Astrocyte (in vitro differentiated cells and primary cell): Measurements from ENCODE around the gene ARAP1. TPM values are rescaled to one million over a fixed set of nuclear protein-coding genes. Genes with fewer than 3 reads are reported as not detected.
A peak's percentile ranks its signal among the peaks of the same experiment; 100 is the strongest.

ENCODE experiments used
- DNase-seq: peaks from one replicate; pipeline ENCODE4 v3.0.0-alpha.2; 2010; ENCODE audit warnings: low read depth
- FAIRE-seq: peaks from 2 replicates; lab custom pipeline; 2011; peaks lifted over from hg19 to GRCh38; lab: Jason Lieb, UNC
- H2AFZ ChIP-seq: 2 replicates; pipeline ENCODE4 v1.6.0; 2012; ENCODE audit warnings: low read depth, low read length, inconsistent platforms
- H3K27ac ChIP-seq: 2 replicates; pipeline ENCODE4 v1.5.1; 2011; ENCODE audit warnings: low read depth, low read length, inconsistent platforms
- H3K27me3 ChIP-seq: 2 replicates; pipeline ENCODE4 v1.6.0; 2011; ENCODE audit warnings: low read length, inconsistent platforms; ENCODE audit not compliant: insufficient read depth
- H3K36me3 ChIP-seq: 2 replicates; pipeline ENCODE4 v1.5.1; 2011; ENCODE audit warnings: low read length, inconsistent platforms; ENCODE audit not compliant: insufficient read depth
- H3K4me1 ChIP-seq: 2 replicates; pipeline ENCODE4 v1.5.1; 2011; ENCODE audit warnings: low read length, inconsistent platforms; ENCODE audit not compliant: insufficient read depth
- H3K4me2 ChIP-seq: 2 replicates; pipeline ENCODE4 v1.6.0; 2012; ENCODE audit warnings: low read length, inconsistent platforms
- H3K4me3 ChIP-seq: 2 replicates; pipeline ENCODE4 v1.5.1; 2011; ENCODE audit warnings: low read depth, mild to moderate bottlenecking, low read length, inconsistent platforms; ENCODE audit not compliant: insufficient read depth
- H3K79me2 ChIP-seq: 2 replicates; pipeline ENCODE4 v1.6.0; 2012; ENCODE audit warnings: mild to moderate bottlenecking, low read length, inconsistent platforms; ENCODE audit not compliant: insufficient read depth
- H3K9ac ChIP-seq: 2 replicates; pipeline ENCODE4 v1.6.0; 2012; ENCODE audit warnings: mild to moderate bottlenecking, low read length, inconsistent platforms
- H3K9me3 ChIP-seq: 2 replicates; pipeline ENCODE4 v1.5.1; 2012; ENCODE audit warnings: low read depth, mild to moderate bottlenecking, low read length, inconsistent platforms; ENCODE audit not compliant: insufficient read depth
- H4K20me1 ChIP-seq: 2 replicates; pipeline ENCODE4 v1.6.0; 2012; ENCODE audit warnings: low read length, inconsistent platforms; ENCODE audit not compliant: insufficient read depth
- H3K27ac Mint-ChIP-seq: one replicate; pipeline ENCODE4 v1.8.0; 2021; ENCODE audit warnings: mild to moderate bottlenecking, mixed read lengths; ENCODE audit not compliant: unreplicated experiment
- H3K27me3 Mint-ChIP-seq: one replicate; pipeline ENCODE4 v1.8.0; 2021; ENCODE audit warnings: low read depth, mixed read lengths; ENCODE audit not compliant: unreplicated experiment
- H3K36me3 Mint-ChIP-seq: one replicate; pipeline ENCODE4 v1.8.0; 2021; ENCODE audit warnings: low read depth, mixed read lengths; ENCODE audit not compliant: unreplicated experiment
- H3K4me1 Mint-ChIP-seq: one replicate; pipeline ENCODE4 v1.8.0; 2021; ENCODE audit warnings: low read depth, mixed read lengths; ENCODE audit not compliant: unreplicated experiment
- H3K4me3 Mint-ChIP-seq: one replicate; pipeline ENCODE4 v1.8.0; 2021; ENCODE audit warnings: mild to moderate bottlenecking, moderate library complexity, mixed read lengths; ENCODE audit not compliant: unreplicated experiment
- H3K9me3 Mint-ChIP-seq: one replicate; pipeline ENCODE4 v1.8.0; 2021; ENCODE audit warnings: mild to moderate bottlenecking, mixed read lengths; ENCODE audit not compliant: unreplicated experiment
- EZH2 ChIP-seq: IDR thresholded peaks from 2 replicates; pipeline ENCODE4 v1.6.1; 2012; ENCODE audit warnings: mild to moderate bottlenecking, low read length, inconsistent platforms; ENCODE audit not compliant: insufficient read depth
- total RNA-seq: library from RNA; stranded (reverse); gene quantifications from 2 replicates; pipeline ENCODE4 v1.2.1, GENCODE V29; 2021
- TF ChIP-seq, protein P1 (sequence below): IDR thresholded peaks from 2 replicates; pipeline ENCODE4 v1.5.1; 2011; ENCODE audit warnings: low read depth, mild to moderate bottlenecking, inconsistent platforms, low read length, moderate library complexity; ENCODE audit not compliant: insufficient read depth

The ARAP1 gene
- total RNA-seq, 1 donor from 2014 or later: 31.9 TPM

DNA sequence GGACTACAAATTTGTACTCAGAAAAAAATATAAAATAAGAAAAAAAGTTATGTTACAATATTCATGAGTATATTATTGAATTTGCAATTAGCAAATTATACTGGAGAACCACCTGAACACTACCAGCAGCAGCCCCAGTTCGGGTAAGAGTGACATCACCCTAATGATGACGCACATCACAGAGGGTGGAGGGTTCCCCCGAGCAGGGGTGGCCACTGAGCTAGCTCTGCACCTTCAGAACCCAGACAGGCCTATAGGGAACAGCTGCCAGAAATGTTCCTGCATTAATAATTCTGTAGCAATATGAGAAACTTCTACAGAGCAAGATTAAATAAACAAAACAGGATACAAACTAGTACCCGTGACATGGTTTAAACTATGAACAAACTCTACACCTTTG lies 17.5 kb upstream of the ARAP1 start:
- Histone ChIP-seq H4K20me1 (no peaks in the 10 kb centered on the region), H3K27me3 (no peaks in the 10 kb centered on the region), H2AFZ (no peak overlapping the region), H3K79me2 (no peaks in the 10 kb centered on the region), H3K4me1 (peaks cover 30% of the 10 kb centered on the region), H3K9ac (no peak overlapping the region), H3K36me3 (no peaks in the 10 kb centered on the region), H3K9me3 (no peaks in the 10 kb centered on the region), H3K4me3 (no peak overlapping the region), H3K4me2 (no peak overlapping the region), H3K27ac (no peak overlapping the region)
- Mint-ChIP-seq H3K4me1 (peaks cover 40% of the 10 kb centered on the region), H3K27ac (no peak overlapping the region), H3K9me3 (no peaks in the 10 kb centered on the region), H3K27me3 (peaks cover 3% of the 10 kb centered on the region), H3K4me3 (no peak overlapping the region), H3K36me3 (no peaks in the 10 kb centered on the region)
- FAIRE-seq: no peak
- TF ChIP-seq, protein P1, sequence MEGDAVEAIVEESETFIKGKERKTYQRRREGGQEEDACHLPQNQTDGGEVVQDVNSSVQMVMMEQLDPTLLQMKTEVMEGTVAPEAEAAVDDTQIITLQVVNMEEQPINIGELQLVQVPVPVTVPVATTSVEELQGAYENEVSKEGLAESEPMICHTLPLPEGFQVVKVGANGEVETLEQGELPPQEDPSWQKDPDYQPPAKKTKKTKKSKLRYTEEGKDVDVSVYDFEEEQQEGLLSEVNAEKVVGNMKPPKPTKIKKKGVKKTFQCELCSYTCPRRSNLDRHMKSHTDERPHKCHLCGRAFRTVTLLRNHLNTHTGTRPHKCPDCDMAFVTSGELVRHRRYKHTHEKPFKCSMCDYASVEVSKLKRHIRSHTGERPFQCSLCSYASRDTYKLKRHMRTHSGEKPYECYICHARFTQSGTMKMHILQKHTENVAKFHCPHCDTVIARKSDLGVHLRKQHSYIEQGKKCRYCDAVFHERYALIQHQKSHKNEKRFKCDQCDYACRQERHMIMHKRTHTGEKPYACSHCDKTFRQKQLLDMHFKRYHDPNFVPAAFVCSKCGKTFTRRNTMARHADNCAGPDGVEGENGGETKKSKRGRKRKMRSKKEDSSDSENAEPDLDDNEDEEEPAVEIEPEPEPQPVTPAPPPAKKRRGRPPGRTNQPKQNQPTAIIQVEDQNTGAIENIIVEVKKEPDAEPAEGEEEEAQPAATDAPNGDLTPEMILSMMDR: no peak
- no peak for TF ChIP-seq EZH2
- DNase-seq: no peak

DNA sequence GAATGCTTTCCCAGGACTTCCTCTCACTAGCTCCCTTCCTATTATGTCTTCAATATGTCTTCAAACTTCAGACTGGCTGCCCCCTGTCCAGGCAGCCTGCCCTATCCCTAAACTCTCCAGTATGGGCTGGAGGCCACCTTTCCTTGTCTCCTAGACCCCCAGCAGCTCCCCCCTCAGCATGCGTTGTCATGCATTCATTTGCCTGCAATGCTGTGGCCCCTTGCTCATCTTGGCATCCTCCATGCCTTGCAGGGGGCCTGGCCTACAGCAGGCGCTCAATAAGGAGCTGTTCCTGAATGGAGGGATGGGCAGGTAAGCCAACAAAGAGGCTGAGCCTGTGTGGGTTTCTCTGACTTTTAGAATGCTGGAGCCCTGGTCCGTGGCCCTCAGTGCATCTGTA lies 16.4 kb upstream of the ARAP1 start:
- H3K9ac ChIP-seq: no peak overlapping the region
- H3K36me3 Mint-ChIP-seq: no peaks in the 10 kb centered on the region
- no peak overlapping the region for H3K4me2 ChIP-seq
- no peaks in the 10 kb centered on the region for H3K9me3 Mint-ChIP-seq
- no peak overlapping the region for H3K27ac ChIP-seq
- H3K27me3 Mint-ChIP-seq: peaks cover 3% of the 10 kb centered on the region
- H3K9me3 ChIP-seq: no peaks in the 10 kb centered on the region
- H3K27ac Mint-ChIP-seq: peak overlapping the region; percentile 2
- no peaks in the 10 kb centered on the region for H4K20me1 ChIP-seq
- no peaks in the 10 kb centered on the region for H3K27me3 ChIP-seq
- no peaks in the 10 kb centered on the region for H3K36me3 ChIP-seq
- no peaks in the 10 kb centered on the region for H3K79me2 ChIP-seq
- DNase-seq: no peak
- FAIRE-seq: no peak
- no peak overlapping the region for H3K4me3 Mint-ChIP-seq
- no peak overlapping the region for H2AFZ ChIP-seq
- peaks cover 35% of the 10 kb centered on the region for H3K4me1 Mint-ChIP-seq
- TF ChIP-seq EZH2: no peak
- TF ChIP-seq, protein P1: no peak
- H3K4me1 ChIP-seq: peaks cover 27% of the 10 kb centered on the region
- H3K4me3 ChIP-seq: no peak overlapping the region

DNA sequence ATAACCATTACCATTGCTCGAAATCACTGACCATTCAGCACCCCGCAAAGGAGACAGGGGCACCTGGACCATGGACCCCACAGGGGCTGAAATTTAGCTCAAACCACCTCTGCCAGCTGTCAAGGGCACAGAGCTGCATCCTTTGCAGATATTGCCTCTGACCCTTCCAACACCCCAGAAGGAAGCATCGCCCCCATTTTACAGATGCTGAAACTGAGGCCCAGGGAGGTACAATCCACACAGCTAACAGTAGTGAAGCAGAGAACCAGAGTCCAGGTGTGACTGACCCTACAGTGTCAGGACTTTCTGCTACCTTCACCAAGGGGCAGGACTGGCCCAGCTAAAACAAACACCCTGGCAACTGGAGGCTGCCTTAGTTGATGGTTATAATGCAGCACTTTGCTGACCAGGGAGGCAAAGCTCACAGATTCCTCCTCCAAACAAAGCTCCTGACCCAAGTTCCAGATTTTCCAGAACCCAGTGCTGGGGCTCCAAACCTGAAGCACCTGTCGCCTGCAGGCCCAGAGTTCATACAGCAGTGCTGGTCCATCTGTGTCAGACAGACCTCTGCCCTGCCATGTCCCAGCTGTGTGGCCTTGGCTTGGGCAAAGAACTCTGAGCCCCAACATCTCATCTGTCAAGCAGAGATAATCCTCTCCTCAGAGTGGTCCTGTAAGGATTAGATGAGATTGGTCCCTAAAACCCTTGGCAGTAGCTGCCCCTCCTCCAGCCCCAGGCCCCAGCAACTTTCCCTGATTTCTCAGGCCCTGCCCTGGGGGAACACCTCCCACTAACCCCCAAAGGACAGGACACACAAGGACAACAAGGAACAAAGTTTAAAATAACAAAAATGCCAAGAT lies 15.2 kb upstream of the ARAP1 start:
- Histone ChIP-seq H3K27me3 (no peaks in the 10 kb centered on the region), H3K27ac (no peak overlapping the region), H3K36me3 (no peaks in the 10 kb centered on the region), H3K9ac (no peak overlapping the region), H4K20me1 (no peaks in the 10 kb centered on the region), H3K79me2 (no peaks in the 10 kb centered on the region), H3K4me2 (no peak overlapping the region), H3K9me3 (no peaks in the 10 kb centered on the region), H2AFZ (no peak overlapping the region), H3K4me1 (peaks cover 15% of the 10 kb centered on the region), H3K4me3 (no peak overlapping the region)
- TF ChIP-seq, protein P1: no peak
- no peak for TF ChIP-seq EZH2
- H3K27ac Mint-ChIP-seq: no peak overlapping the region
- H3K27me3 Mint-ChIP-seq: peaks cover 3% of the 10 kb centered on the region
- peaks cover 25% of the 10 kb centered on the region for H3K4me1 Mint-ChIP-seq
- H3K4me3 Mint-ChIP-seq: no peak overlapping the region
- no peak for FAIRE-seq
- DNase-seq: no peak
- peaks cover 2% of the 10 kb centered on the region for H3K9me3 Mint-ChIP-seq
- no peaks in the 10 kb centered on the region for H3K36me3 Mint-ChIP-seq
